Renal cortical epithelial cell (primary cell): ENCODE measurements around the gene ATP8A2. TPM values are rescaled to one million over a fixed set of nuclear protein-coding genes. Genes with fewer than 3 reads are reported as not detected.

Experiments used
- DNase-seq: peaks from one replicate; pipeline ENCODE4 v3.0.0-alpha.2; 2011; ENCODE audit warnings: low read depth
- total RNA-seq: library from RNA; depleted of rRNA; stranded (reverse); fragments of >200 nt; gene quantifications from 2 replicates; pipeline ENCODE4 v1.2.3, GENCODE V29; 2014

Gene ATP8A2
- total RNA-seq, 1 donor from 2014 or later: 2.7 TPM

- no peak for DNase-seq
Measured at GRCh38 chr13:25380741-25381324, 9.1 kb downstream of the ATP8A2 start.

- DNase-seq: no peak
Measured at GRCh38 chr13:25384758-25385410, 13.1 kb downstream of the ATP8A2 start.

GRCh38 chr13:25391932-25392331 lies 20.2 kb downstream of the ATP8A2 start:
- no peak for DNase-seq

- DNase-seq: no peak
Measured at GRCh38 chr13:25394402-25395060, 22.8 kb downstream of the ATP8A2 start.

- no peak for DNase-seq
Measured at GRCh38 chr13:25397763-25398162, 26.0 kb downstream of the ATP8A2 start.

- no peak for DNase-seq
Measured at GRCh38 chr13:25400925-25401324, 29.2 kb downstream of the ATP8A2 start.

- no peak for DNase-seq
Measured at GRCh38 chr13:25401958-25402357, 30.2 kb downstream of the ATP8A2 start.

GRCh38 chr13:25406377-25406776 lies 34.6 kb downstream of the ATP8A2 start:
- DNase-seq: no peak

GRCh38 chr13:25409938-25410337 lies 38.2 kb downstream of the ATP8A2 start:
- no peak for DNase-seq

GRCh38 chr13:25415241-25415640 lies 43.5 kb downstream of the ATP8A2 start:
- no peak for DNase-seq

GRCh38 chr13:25417535-25417934 lies 45.8 kb downstream of the ATP8A2 start:
- DNase-seq: no peak

- no peak for DNase-seq
Measured at GRCh38 chr13:25420161-25420560, 48.4 kb downstream of the ATP8A2 start.

- no peak for DNase-seq
Measured at GRCh38 chr13:25421612-25422011, 49.8 kb downstream of the ATP8A2 start.

- no peak for DNase-seq
Measured at GRCh38 chr13:25422153-25422552, 50.4 kb downstream of the ATP8A2 start.

GRCh38 chr13:25423831-25424230 lies 52.1 kb downstream of the ATP8A2 start:
- no peak for DNase-seq

- peak; percentile 93 for DNase-seq
Measured at GRCh38 chr13:25429466-25429865, 57.7 kb downstream of the ATP8A2 start.

- no peak for DNase-seq
Measured at GRCh38 chr13:25432691-25433090, 60.9 kb downstream of the ATP8A2 start.

- peak; percentile 26 for DNase-seq
Measured at GRCh38 chr13:25440061-25440460, 68.3 kb downstream of the ATP8A2 start.

GRCh38 chr13:25446261-25446660 lies 74.5 kb downstream of the ATP8A2 start:
- DNase-seq: peak; percentile 23

GRCh38 chr13:25447396-25447795 lies 75.6 kb downstream of the ATP8A2 start:
- DNase-seq: no peak

- DNase-seq: no peak
Measured at GRCh38 chr13:25453850-25454365, 82.1 kb downstream of the ATP8A2 start.

GRCh38 chr13:25455146-25455545 lies 83.4 kb downstream of the ATP8A2 start:
- no peak for DNase-seq

GRCh38 chr13:25457566-25457965 lies 85.8 kb downstream of the ATP8A2 start:
- no peak for DNase-seq
